Peyer's patch (tissue), 4 donors: Measurements from ENCODE around the gene RRP8. TPM values are rescaled to one million over a fixed set of nuclear protein-coding genes. Genes with fewer than 3 reads are reported as not detected.

Experiments
- DNase-seq, 3 donors: peaks; one replicate each; pipeline ENCODE4 v3.0.0-alpha.2; 2017 to 2019
- H3K27ac ChIP-seq, 4 donors: fragments of 200-600 bp; sonication (generic); one replicate each; pipeline ENCODE4 v1.5.1; 2016 to 2019
- H3K27me3 ChIP-seq, 2 donors: fragments of 200-600 bp; sonication (generic); one replicate each; pipeline ENCODE4 v1.5.1; 2019
- H3K36me3 ChIP-seq, 3 donors: fragments of 200-600 bp; sonication (generic); one replicate each; pipeline ENCODE4 v1.5.1; 2016 to 2019
- H3K4me1 ChIP-seq, 4 donors: fragments of 200-600 bp; sonication (generic); one replicate each; pipeline ENCODE4 v1.5.1; 2016 to 2019
- H3K4me3 ChIP-seq, 4 donors: fragments of 200-600 bp; sonication (generic); 1 replicate in 3 of 4; 2 replicates in 1 of 4; pipeline ENCODE4 v1.5.1; 2016 to 2019; ENCODE audit warnings: mild to moderate bottlenecking in 1 of 4
- H3K9me3 ChIP-seq, 4 donors: fragments of 200-600 bp; sonication (generic); one replicate each; pipeline ENCODE4 v1.5.1; 2016 to 2019; ENCODE audit warnings: mild to moderate bottlenecking in 1 of 4
- POLR2A ChIP-seq, 2 donors: fragments of 450-650 bp; IDR thresholded peaks; one replicate each; pipeline ENCODE4 v1.5.1; 2017; ENCODE audit warnings: antibody characterized with exemption in 2 of 2, mild to moderate bottlenecking in 2 of 2, moderate library complexity in 2 of 2
- total RNA-seq, 4 donors: library from RNA; depleted of rRNA; stranded (reverse); fragments of >200 nt; gene quantifications; one replicate each; pipeline ENCODE4 v1.1.0, GENCODE V29; 2016
- TF ChIP-seq, protein P1 (sequence below), 6 experiments: fragments of 450-650 bp in 4 of 6; fragments of 200-600 bp in 2 of 6; sonication (generic) in 1 of 6; IDR thresholded peaks; one replicate each; pipeline ENCODE4 v1.5.1; 2017 to 2019; ENCODE audit warnings: antibody characterized with exemption in 6 of 6, mild to moderate bottlenecking in 3 of 6, moderate library complexity in 1 of 6

The RRP8 gene
- total RNA-seq, 4 donors from 2014 or later: 11.4 to 28.9 (median 17.5) TPM

DNA sequence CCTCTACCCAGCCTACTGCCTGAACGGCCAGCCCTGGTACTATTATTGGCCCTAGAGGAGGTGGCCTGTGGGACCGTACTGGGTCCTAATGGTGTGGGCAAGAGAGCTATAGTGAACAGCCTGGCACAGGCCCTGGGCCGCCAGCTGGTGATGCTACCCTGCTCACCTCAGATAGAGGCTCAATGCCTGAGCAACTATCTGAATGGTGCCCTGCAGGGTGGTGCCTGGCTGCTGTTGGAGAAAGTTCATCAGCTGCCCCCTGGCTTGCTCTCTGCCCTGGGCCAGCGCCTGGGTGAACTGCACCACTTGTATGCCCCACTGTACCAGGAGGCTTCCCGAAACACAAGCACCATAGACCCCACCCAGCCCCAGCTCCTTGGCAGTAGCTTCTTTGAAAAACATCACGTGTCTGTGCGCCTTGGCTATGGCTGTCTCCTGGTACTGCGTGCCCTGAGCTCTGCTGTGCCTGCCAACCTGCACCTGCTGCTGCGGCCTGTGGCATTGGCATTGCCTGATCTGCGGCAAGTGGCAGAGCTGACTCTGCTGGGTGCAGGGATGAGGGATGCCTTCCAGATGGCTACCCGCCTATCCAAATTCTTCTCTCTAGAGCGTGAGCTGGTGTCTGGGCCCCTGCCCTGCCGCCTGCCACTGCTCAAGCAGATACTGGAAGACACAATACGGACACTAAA is 57.4 kb downstream of the RRP8 start:
- Histone ChIP-seq H3K9me3 (no peaks in the 10 kb centered on the region), H3K27ac (no peak overlapping the region), H3K27me3 (no peaks in the 10 kb centered on the region), H3K36me3 (peaks cover 0 to 15% (median 0%) of the 10 kb centered on the region in 3 donors), H3K4me1 (no peaks in the 10 kb centered on the region), H3K4me3 (no peak overlapping the region)
- DNase-seq: peak in 1 of 3 donors; percentile 37
- TF ChIP-seq, protein P1, sequence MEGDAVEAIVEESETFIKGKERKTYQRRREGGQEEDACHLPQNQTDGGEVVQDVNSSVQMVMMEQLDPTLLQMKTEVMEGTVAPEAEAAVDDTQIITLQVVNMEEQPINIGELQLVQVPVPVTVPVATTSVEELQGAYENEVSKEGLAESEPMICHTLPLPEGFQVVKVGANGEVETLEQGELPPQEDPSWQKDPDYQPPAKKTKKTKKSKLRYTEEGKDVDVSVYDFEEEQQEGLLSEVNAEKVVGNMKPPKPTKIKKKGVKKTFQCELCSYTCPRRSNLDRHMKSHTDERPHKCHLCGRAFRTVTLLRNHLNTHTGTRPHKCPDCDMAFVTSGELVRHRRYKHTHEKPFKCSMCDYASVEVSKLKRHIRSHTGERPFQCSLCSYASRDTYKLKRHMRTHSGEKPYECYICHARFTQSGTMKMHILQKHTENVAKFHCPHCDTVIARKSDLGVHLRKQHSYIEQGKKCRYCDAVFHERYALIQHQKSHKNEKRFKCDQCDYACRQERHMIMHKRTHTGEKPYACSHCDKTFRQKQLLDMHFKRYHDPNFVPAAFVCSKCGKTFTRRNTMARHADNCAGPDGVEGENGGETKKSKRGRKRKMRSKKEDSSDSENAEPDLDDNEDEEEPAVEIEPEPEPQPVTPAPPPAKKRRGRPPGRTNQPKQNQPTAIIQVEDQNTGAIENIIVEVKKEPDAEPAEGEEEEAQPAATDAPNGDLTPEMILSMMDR (IDR thresholded peaks at IDR 0.05): no peak
- TF ChIP-seq POLR2A (IDR thresholded peaks at IDR 0.05): no peak

Other genes with a start within 250 kb of the RRP8 start
- gene SMPD1, start 213.1 kb downstream of the RRP8 start, total RNA-seq: 10 to 100 TPM; 11.6 to 78.3 (median 55.7) TPM
- gene APBB1, start 184.5 kb downstream of the RRP8 start, total RNA-seq: 10 to 100 TPM in 3 of 4 donors, 1 to 10 TPM in 1; 9.8 to 31.4 (median 15.0) TPM
- 10 to 100 TPM in 1 of 4 donors, 1 to 10 TPM in 2, not detected in 1; 2.2 to 10.1 (median 5.3) TPM for gene HPX, start 162.6 kb downstream of the RRP8 start, total RNA-seq
- gene TRIM3, start 129.7 kb downstream of the RRP8 start, total RNA-seq: 100 to 1,000 TPM in 3 of 4 donors, 10 to 100 TPM in 1; 21.5 to 159 (median 123) TPM
- gene ARFIP2, start 122.3 kb downstream of the RRP8 start, total RNA-seq: 100 to 1,000 TPM; 104 to 140 (median 133) TPM
- gene TIMM10B, start 122.1 kb downstream of the RRP8 start, total RNA-seq: 10 to 100 TPM; 57.1 to 73.3 (median 66.6) TPM
- 10 to 100 TPM; 23.5 to 64.4 (median 52.0) TPM for gene DNHD1, start 106.3 kb downstream of the RRP8 start, total RNA-seq
- 100 to 1,000 TPM in 2 of 4 donors, 10 to 100 TPM in 2; 81.1 to 121 (median 97.3) TPM for gene ILK, start 158 bp upstream of the RRP8 start, total RNA-seq
- 10 to 100 TPM; 55.9 to 90.8 (median 74.5) TPM for gene TAF10, start 8.6 kb upstream of the RRP8 start, total RNA-seq
- gene TPP1, start 15.8 kb upstream of the RRP8 start, total RNA-seq: 100 to 1,000 TPM in 3 of 4 donors, 10 to 100 TPM in 1; 79.2 to 232 (median 134) TPM
- 10 to 100 TPM in 2 of 4 donors, 1 to 10 TPM in 2; 2.8 to 12.4 (median 9.7) TPM for gene DCHS1, start 52.2 kb upstream of the RRP8 start, total RNA-seq
- 10 to 100 TPM in 3 of 4 donors, 1 to 10 TPM in 1; 6.1 to 20.8 (median 16.6) TPM for gene MRPL17, start 79.7 kb upstream of the RRP8 start, total RNA-seq
- gene OR2AG2, start 168.4 kb upstream of the RRP8 start, total RNA-seq: 1 to 10 TPM in 1 of 4 donors, under 1 TPM in 2, not detected in 1; 0.18 to 1.2 (median 0.85) TPM
- gene OR2AG1, start 179.4 kb upstream of the RRP8 start, total RNA-seq: not detected
- under 1 TPM in 2 of 4 donors, not detected in 2; 0.40 to 0.70 TPM for gene OR6A2, start 196.1 kb upstream of the RRP8 start, total RNA-seq
- gene OR10A5, start 242.1 kb upstream of the RRP8 start, total RNA-seq: not detected